HEK293T (cell line): ENCODE results near the gene DBP.

Experiments used
- CTCF ChIA-PET: fragments of 350-600 bp; formaldehyde crosslinking; extraction: SDS; loops from one replicate; lab custom pipeline; 2021; ENCODE audit warnings: antibody characterized with exemption, inconsistent platforms; lab: Yijun Ruan, JAX
- POLR2A ChIA-PET: fragments of 350-600 bp; formaldehyde crosslinking; extraction: SDS; loops from one replicate; lab custom pipeline; 2020; ENCODE audit warnings: antibody characterized with exemption, inconsistent platforms; lab: Yijun Ruan, JAX
- DNase-seq: peaks from one replicate; pipeline ENCODE4 v3.0.0; 2012; ENCODE audit warnings: mixed read lengths; ENCODE audit errors: extremely low spot score
- ARNT ChIP-seq: fragments of 450-650 bp; IDR thresholded peaks from 2 replicates; pipeline ENCODE4 v1.6.1; 2017; ENCODE audit warnings: mild to moderate bottlenecking
- BHLHE40 ChIP-seq: fragments of 450-650 bp; IDR thresholded peaks from 2 replicates; pipeline ENCODE4 v1.6.1; 2016; ENCODE audit warnings: mild to moderate bottlenecking, moderate library complexity, borderline replicate concordance
- CTBP1 ChIP-seq: fragments of 450-650 bp; IDR thresholded peaks from 2 replicates; pipeline ENCODE4 v1.6.1; 2016; ENCODE audit warnings: borderline replicate concordance
- ELF4 ChIP-seq: fragments of 450-650 bp; IDR thresholded peaks from 2 replicates; pipeline ENCODE4 v1.6.1; 2017; ENCODE audit warnings: antibody characterized with exemption
- FOXA1 ChIP-seq: fragments of 450-650 bp; IDR thresholded peaks from 2 replicates; pipeline ENCODE4 v1.6.1; 2016; ENCODE audit warnings: mild to moderate bottlenecking
- FOXK2 ChIP-seq: fragments of 450-650 bp; IDR thresholded peaks from 2 replicates; pipeline ENCODE4 v1.6.1; 2016; ENCODE audit warnings: mild to moderate bottlenecking
- FOXM1 ChIP-seq: fragments of 450-650 bp; IDR thresholded peaks from 2 replicates; pipeline ENCODE4 v1.6.1; 2017; ENCODE audit warnings: mild to moderate bottlenecking, borderline replicate concordance
- HDGF ChIP-seq: fragments of 450-650 bp; IDR thresholded peaks from 2 replicates; pipeline ENCODE4 v1.6.1; 2017; ENCODE audit warnings: antibody characterized with exemption, borderline replicate concordance
- L3MBTL2 ChIP-seq: fragments of 450-650 bp; conservative IDR thresholded peaks from 2 replicates; pipeline ENCODE4 v1.6.1; 2016; ENCODE audit warnings: mild to moderate bottlenecking
- LEF1 ChIP-seq: fragments of 450-650 bp; IDR thresholded peaks from 2 replicates; pipeline ENCODE4 v1.6.1; 2017; ENCODE audit warnings: mild to moderate bottlenecking, borderline replicate concordance
- NFRKB ChIP-seq: fragments of 450-650 bp; IDR thresholded peaks from 2 replicates; pipeline ENCODE4 v1.6.1; 2016; ENCODE audit warnings: mild to moderate bottlenecking, moderate library complexity
- SP1 ChIP-seq: fragments of 450-650 bp; IDR thresholded peaks from 2 replicates; pipeline ENCODE4 v1.6.1; 2017
- SUZ12 ChIP-seq: fragments of 450-650 bp; IDR thresholded peaks from 2 replicates; pipeline ENCODE4 v1.6.1; 2016; ENCODE audit warnings: mild to moderate bottlenecking
- TARDBP ChIP-seq: fragments of 450-650 bp; IDR thresholded peaks from 2 replicates; pipeline ENCODE4 v1.6.1; 2016
- ZNF384 ChIP-seq: fragments of 450-650 bp; IDR thresholded peaks from 2 replicates; pipeline ENCODE4 v1.6.1; 2016
- TF ChIP-seq, protein P1 (sequence below): fragments of 450-650 bp; IDR thresholded peaks from 2 replicates; pipeline ENCODE4 v1.6.1; 2016

The DBP gene

DNA sequence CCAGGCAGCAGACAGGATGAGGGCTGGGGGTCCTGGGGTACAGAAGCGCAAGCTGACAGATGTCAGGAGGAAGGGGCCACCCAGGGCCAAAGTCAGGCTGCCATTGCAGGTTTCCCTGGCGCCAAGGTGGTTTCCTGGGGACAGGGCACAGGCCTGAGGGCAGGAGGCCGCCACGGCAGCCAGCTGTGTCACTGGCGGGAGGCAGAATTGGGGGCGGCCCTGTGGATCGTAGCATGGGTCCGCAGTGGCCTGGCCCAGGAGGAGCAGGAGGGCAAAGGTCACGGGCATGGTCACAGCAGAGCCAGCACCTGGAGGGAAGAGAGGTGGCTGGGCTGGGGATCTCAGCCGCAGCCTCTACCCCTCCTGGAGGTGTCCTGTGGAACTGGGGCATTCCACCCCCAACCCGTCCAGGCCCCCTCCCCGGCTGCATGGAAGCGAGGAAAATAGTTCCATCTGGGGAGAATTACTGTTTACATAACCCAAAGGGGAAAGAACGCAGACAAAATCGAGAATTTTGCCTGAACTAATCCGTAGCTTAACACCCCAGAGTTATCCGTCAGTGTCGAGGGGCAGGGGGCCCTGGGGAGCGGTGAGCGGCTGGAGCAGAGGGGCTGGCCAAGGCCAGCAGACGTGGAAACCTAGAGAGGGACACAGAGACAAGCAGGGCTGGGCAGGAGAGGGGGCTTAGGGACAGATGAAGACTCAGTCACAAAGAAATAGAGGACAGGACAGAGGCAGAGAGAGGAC, 33.7 kb upstream of the DBP start:
- CTCF ChIA-PET = interaction anchor here (0.6 kb wide), 1 partner anchor 113 kb away, joined by 3 read pairs; no protein-coding TSS in a partner anchor

DNA sequence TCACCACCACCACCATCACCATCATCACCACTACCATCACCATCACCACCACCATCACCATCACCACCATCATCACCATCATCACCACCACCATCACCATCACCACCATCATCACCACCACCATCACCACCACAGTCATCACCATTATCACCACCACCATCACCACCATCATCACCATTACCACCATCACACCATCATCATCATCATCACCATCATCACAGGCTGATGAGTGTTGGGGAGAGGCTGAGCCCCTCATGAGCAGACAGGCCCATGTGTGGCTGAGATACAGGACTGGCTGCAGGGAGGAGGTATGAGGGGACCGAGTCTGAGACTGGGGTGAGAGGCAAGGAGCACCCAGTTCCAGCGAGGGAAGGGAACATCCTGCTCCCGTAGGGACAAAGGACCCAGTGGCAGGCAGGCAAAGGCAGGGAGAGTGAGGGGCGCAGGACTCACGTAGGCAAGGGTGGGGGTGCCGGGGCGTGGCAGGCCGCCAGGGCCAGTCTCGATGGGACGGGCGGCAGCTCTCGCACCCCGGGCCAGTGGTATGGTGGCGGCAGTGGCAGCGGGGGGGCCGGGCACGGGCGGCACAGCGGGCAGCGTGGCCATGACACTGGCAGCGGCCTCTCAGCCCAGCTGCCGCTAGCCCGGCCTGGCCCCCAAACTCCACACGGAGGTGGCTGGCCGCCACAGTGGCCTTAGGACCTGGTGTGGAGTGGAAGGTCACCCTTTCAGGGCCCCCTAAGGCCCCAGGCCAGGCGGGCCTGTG, 32.9 kb upstream of the DBP start:
- ChIA-PET CTCF (no interaction called here), POLR2A (no interaction called here)
- no peak for DNase-seq
- TF ChIP-seq CTBP1 (no peak), ELF4 (no peak), SUZ12 (no peak), FOXM1 (no peak), ZNF384 (no peak)
- TF ChIP-seq, protein P1, sequence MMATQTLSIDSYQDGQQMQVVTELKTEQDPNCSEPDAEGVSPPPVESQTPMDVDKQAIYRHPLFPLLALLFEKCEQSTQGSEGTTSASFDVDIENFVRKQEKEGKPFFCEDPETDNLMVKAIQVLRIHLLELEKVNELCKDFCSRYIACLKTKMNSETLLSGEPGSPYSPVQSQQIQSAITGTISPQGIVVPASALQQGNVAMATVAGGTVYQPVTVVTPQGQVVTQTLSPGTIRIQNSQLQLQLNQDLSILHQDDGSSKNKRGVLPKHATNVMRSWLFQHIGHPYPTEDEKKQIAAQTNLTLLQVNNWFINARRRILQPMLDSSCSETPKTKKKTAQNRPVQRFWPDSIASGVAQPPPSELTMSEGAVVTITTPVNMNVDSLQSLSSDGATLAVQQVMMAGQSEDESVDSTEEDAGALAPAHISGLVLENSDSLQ = no peak

More for the DNA sequence above, 33.7 kb upstream of the DBP start:
- POLR2A ChIA-PET = no interaction called here
- no peak for DNase-seq
- TF ChIP-seq CTBP1 (no peak), TARDBP (no peak), NFRKB (no peak), FOXA1 (no peak), LEF1 (no peak), ELF4 (no peak), FOXM1 (no peak), ARNT (no peak), FOXK2 (no peak), L3MBTL2 (no peak), HDGF (no peak)

DNA sequence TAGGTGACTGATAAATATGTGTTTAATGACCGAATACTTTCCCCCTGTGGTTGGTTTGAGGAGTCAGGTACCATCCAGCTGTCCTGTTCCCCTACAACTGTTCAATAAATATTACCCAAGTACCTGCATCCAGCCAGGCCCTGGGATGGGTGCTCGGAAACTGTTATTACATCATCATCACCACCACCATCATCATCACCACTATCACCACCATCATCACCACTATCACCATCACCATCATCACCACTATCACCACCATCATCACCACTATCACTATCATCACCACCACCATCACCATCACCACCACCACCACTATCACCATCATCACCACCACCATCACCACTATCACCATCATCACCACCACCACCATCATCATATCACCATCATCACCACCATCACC, 31.6 kb upstream of the DBP start:
- DNase-seq = no peak
- CTCF ChIA-PET = no interaction called here
- POLR2A ChIA-PET = no interaction called here
- no peak for TF ChIP-seq ELF4
- TF ChIP-seq BHLHE40 = no peak
- no peak for TF ChIP-seq FOXA1
- TF ChIP-seq ZNF384 = no peak

DNA sequence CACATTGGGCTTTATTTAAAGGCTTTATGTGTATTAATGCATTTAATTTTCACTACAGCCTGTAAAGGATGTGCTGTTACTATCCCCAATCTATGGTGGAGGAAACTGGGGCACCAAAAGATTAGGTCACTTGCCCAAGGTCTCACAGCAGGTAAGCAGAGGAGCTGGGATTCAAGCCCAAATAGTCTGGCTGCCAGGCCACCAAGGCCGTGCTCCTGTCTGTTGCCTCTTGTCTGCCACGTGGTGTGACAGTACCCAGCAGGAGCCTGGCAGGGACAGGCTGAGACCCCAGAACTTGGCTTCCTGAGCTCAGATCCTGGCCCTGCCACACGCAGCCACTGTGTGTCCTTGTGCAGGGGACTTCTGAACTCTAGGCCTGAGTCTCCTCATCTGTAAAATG, 31.2 kb upstream of the DBP start:
- CTCF ChIA-PET = no interaction called here
- no peak for DNase-seq
- TF ChIP-seq LEF1 (no peak), NFRKB (no peak), ELF4 (no peak), L3MBTL2 (no peak), TARDBP (no peak), FOXM1 (no peak), ZNF384 (no peak), FOXA1 (no peak), BHLHE40 (no peak)
- TF ChIP-seq, protein P1 = no peak
- POLR2A ChIA-PET = no interaction called here

DNA sequence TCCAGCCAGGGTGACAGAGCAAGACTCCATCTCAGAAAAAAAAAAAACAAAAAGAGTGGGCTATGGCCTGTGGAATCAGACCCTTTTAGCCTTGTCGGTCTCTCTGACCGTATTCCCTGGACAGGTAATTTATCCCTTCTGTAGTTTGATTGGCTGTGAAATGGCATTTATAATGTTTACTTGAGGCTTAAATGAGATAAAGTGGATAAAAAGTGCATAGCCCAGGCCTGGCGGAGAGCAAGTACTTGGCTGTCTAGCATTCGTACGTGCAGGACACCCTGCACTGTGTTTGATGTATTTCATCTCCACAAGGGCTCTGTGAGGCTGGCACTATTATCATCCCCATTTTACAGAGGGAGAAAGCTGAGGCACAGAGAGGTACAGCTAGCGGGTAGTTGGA, 28.6 kb upstream of the DBP start:
- CTCF ChIA-PET = no interaction called here

DNA sequence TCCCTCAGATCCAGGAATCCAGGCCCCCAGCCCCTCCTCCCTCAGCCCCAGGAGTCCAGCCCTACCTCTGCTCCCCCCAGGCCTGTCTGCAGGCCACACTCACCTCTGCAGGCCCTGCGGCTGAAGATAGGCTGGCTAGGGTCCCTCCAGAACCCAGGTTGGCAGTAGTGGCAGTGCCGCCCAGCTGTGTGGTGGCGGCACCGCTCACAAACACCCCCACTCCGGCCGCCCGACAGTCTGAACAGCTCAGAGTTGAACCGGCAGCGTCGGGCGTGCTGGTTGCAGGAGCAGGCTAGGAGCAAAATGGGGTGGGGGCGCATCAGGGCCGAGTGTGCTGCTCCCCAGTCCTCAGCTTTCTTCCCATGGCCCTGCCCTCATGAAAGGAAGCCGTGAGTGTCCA, 27.3 kb upstream of the DBP start:
- POLR2A ChIA-PET = no interaction called here
- CTCF ChIA-PET = interaction anchor here (0.6 kb wide), 2 partner anchors 299 to 308 kb away, joined by 3 to 4 read pairs; no protein-coding TSS in a partner anchor
- no peak for DNase-seq
- TF ChIP-seq TARDBP = no peak
- TF ChIP-seq FOXA1 = no peak
- TF ChIP-seq NFRKB = no peak
- no peak for TF ChIP-seq HDGF
- TF ChIP-seq LEF1 = no peak
- TF ChIP-seq ELF4 = no peak
- no peak for TF ChIP-seq CTBP1
- TF ChIP-seq L3MBTL2 = no peak
- TF ChIP-seq, protein P1 = no peak
- TF ChIP-seq SP1 = no peak
- no peak for TF ChIP-seq BHLHE40
- no peak for TF ChIP-seq FOXK2
- no peak for TF ChIP-seq ARNT

More for the DNA sequence above, 28.6 kb upstream of the DBP start:
- TF ChIP-seq FOXK2 = no peak
- TF ChIP-seq BHLHE40 = no peak
- TF ChIP-seq, protein P1 = no peak
- TF ChIP-seq L3MBTL2 = no peak
- no peak for TF ChIP-seq ARNT
- no peak for TF ChIP-seq FOXM1
- no peak for TF ChIP-seq NFRKB
- no peak for TF ChIP-seq FOXA1
- TF ChIP-seq ELF4 = no peak
- TF ChIP-seq SUZ12 = no peak
- no peak for TF ChIP-seq TARDBP
- DNase-seq = no peak
- POLR2A ChIA-PET = interaction anchor here (0.9 kb wide), 1 partner anchor 20 kb away, joined by 4 read pairs; the partner anchor contains the start of gene CA11
